HG03025 (cell line): ENCODE data around the gene LTO1.

Source experiments
- ATAC-seq: cut with Tn5 transposase; IDR thresholded peaks from one replicate; pipeline ENCODE4 v1.9.1; 2021; ENCODE audit warnings: mild to moderate bottlenecking, moderate library complexity; ENCODE audit not compliant: unreplicated experiment, low FRiP score

Gene LTO1, protein sequence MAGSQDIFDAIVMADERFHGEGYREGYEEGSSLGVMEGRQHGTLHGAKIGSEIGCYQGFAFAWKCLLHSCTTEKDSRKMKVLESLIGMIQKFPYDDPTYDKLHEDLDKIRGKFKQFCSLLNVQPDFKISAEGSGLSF

DNA sequence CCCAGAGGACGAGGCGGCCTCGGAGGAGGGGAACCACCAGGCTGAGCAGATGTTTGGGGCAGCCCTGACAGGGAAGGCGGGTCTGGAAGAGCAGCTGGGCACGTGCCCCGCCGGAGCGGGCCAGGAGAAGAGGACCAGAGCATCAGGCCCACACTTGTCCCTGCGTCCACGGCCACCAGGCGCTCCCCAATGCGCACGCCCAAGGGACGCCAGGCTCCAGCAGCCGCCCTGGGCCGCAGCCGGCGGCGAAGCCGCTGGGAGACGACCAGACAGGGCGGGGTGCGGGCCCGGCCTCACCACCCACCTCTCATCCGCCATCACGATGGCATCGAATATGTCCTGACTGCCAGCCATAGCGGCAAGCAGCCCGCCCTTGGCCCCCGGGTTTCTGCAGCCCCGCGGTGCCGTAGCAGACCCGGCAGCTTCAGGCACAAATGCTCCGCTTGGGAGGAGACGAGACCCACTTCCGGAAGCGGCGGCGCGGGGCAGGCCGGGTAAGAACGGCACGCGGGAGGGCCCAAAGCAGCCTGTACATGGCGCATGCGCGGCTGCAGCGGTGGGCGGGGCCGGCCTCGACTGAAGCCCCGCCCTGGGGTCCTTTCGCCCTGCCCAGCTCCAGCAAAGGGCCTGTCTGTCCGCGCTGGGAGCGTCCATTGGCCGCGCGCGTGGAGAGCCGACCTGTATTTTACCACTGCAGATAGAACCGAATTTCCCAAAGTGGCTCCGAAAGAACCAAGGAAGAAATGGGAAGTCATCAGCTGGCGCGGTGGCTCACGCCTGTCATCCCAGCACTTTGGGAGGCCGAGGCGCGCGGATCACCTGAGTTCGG lies at the start of gene LTO1:
Gene LTO1 (minus strand): TSS at position 468 of the 829 bp plus-strand sequence. CDS start 114 bp downstream, at position 354.
- peak; percentile 61 for ATAC-seq

DNA sequence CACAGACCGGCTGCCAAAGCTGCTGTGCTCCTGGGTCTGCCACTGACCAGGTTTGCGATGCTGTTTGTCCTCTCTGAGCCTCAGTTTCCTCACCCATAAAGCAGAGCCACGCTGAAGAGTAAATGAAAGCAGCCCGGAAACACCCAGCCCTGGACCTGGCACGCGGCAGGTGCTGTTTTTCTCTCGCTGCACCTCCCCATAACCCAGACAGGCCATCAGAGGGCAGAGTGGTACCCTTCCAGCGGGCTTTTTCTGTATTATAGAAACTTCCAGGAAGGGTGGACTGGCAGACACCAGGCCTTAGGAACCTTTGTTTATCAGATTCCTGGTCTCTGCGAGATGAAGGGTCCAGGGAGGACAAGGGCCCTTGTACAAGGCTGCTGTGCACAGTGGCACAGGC lies 46.6 kb upstream of the LTO1 start:
- ATAC-seq = no peak

DNA sequence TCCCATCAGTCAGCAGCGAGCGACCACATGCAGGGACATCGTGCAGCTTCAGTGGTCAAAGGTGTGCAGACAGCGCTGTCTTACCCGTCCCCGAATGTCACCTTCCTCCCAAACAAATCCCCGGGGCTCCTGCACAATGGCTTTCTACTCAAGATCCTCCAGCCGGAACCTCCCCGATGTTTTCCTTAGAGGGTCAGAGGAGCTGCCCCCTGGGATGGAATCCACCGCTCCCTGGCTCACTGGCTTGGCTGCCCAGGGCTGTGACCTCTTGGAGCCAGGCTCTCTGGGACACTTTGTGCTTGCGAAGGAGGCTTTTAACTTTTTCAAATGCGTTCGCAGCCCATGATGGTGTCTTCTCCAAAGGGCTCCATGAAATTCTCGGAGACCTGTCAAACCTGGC lies 46.0 kb upstream of the LTO1 start:
- no peak for ATAC-seq

DNA sequence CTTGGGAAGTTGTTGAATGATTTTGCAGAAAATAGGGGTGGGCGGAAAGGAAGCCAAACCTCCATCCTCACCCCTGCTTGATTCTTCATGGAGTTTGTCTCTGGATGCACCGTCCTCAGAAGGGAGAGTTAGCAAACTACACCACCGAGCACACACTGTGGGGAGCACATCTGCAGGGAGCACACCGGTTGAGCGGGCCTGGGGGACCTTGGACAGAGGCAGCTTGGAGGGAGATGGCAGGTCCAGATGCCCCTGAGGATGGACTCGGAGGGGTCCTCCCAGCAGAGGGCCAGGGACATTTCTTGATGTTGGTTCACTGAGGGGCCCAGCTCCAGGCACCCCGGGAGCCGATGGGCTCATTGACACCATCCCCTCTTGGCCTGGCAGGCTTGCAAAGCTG lies 43.8 kb upstream of the LTO1 start:
- no peak for ATAC-seq

DNA sequence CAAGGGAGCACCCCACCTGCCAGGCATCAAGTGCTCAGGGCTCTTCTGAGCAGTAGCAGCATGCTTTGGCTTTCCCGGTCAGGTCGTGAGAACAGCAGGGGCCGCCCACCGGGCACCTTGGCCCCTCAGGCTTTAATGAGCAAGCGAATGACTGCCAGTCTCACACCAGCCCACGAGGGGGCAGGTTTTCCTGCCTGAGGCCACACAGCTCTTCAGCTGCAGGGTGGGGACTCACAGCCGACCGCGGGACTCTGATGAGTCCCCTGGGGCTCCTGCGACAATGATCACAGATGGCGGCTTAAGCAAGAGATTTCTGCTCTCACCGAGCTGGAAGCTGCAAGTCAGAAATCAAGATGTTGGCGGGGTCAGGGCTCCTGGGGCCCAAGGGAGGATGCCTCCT lies 43.0 kb upstream of the LTO1 start:
- no peak for ATAC-seq

DNA sequence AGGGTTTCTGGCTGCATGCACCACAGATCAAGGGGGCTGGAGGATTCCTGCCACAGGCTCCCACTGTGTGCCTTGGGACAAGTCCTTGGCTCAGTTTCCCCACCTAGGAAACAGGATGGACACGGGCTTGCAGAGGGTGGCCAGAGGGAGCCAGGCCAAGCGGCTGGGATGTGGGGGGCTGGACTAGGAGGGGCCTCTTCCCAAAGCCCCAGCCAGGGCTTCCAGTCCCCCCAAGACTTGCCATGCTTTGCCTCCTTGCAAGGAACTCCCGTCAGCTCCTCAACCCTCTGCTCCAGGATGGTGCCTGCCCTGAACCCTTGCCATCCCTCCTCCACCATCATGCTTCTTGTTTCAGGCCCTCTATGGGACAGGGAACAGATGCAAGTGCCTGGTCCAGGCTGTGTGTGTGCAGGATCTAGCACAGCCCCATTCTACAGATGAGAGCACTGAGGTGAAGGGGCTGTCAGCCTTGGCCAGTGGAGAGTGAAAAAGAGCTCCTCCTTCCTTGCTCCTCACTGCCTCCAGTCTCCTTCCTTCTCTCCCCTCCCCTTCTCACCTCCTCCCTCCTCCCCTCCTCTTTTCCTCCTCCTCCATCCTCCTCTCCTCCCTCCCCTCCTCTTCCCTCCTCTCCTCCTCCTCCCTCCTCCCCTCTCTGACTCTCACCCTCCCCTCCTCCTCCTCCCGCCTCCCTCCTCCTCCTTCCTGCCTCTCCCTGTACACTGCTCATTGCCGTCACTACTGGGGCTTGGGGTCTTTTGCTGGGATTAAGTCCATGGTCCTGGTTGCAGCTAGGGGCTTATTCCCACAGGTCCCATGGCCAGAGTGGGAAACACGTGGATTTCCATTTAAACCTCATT lies 42.0 kb upstream of the LTO1 start:
- no peak for ATAC-seq

DNA sequence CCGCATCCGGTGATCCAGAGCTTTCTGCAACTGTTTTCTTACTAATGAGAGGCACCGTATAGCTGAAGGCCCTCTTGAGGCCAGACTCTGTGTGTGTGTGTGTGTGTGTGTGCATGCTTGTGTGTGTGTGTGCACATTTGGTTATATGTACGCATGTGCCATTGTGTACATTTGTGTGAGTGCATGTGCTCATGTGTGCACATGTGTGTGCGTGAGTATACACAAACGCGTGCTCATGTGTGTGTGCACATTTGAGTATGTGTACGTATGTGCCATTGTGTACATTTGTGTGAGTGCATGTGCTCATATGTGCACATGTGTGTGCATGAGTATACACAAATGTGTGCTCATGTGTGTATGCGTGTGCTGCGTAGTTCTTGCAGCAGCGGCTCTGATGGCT lies 40.9 kb upstream of the LTO1 start:
- no peak for ATAC-seq

DNA sequence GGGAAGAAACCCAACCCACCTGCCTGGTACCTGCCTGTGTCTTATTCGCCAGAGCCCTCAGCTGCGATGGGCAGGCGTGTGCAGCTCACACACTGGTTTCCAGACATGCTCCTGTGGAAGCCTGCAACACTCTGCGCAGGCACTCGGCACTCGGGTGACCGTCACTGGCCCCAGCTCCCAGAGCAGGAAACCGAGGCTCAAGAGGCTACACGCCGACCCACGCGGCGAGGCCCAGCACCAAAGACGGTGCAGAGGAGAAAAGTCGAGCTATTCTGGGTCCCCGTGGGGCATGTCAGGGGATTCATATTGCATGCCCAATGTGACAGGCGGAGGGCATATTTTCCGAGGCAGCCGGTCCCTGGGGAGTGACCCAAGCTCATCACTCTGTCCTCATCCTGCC lies 40.3 kb upstream of the LTO1 start:
- ATAC-seq = no peak

DNA sequence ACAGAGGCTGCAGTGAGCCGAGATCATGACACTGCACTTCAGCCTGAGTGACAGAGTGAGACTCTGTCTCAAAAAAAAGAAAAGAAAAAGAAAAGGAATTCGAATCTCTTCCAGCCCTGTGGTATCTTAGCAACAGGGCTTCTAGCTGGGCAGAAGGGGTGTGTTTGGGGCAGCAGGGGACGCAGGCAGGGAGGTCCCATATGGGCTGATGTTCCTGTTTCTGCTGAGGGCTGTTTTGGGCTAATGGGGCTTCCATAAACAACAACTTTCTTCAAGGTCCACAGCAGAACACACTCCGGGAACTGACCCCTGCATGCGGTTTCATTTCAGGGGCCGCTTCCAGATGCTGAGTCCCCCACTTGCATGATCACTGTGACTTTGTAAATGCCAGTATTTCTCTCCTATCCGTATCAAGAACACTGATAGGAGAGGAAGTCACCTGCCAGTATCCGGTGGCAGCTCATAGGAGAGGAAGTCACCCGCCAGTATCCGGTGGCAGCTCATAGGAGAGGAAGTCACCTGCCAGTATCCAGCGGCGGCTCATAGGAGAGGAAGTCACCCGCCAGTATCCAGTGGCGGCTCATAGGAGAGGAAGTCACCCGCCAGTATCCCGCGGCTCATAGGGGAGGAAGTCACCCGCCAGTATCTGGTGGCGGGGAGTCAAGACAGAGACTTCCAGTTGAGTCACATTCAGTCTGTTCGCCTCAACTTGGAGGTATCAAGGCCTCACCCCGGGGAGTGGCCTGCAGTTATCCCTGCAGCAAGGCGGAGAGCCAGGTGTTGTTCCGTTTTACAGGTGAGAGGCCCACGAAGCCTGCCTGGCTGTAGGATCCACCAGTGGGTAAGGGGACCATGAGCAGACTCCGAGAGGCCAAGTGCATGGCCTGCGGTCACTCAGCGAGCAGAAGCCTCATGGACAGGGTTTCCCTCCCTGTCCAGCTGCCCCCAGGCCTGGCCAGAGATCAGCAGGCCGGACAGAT lies 37.0 kb upstream of the LTO1 start:
- ATAC-seq = no peak

DNA sequence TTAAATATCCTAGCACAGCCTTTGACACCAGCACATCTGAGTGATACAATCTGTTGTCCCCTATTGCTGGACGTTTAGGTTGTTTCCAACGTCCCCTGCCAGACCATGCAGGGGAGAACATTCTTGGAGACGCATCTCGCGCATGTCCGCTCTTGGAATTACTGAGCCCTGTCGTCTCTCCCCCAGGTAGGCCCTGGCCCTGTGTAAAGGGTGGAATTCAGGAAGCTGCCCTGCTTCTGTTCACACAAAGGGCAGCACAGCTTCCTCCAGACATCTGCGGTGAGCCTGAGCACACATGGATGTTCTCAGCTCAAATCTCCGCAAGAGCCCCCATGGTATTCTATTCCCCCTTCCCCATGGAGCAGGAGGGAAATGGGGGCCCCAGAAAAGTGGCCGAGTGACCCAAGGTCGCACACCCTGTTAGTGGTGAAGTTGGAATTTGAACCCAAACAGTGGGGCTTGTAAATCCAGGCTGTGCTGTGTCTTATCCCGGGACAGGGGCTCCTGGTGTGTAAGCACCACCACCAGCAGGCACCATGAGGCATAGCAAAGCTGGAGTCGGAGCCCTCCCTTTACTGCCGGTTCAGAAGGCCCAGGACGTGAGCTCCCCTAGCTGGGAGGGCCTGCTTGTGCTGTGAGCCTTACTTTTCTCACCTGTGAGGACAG lies 33.7 kb upstream of the LTO1 start:
- no peak for ATAC-seq

DNA sequence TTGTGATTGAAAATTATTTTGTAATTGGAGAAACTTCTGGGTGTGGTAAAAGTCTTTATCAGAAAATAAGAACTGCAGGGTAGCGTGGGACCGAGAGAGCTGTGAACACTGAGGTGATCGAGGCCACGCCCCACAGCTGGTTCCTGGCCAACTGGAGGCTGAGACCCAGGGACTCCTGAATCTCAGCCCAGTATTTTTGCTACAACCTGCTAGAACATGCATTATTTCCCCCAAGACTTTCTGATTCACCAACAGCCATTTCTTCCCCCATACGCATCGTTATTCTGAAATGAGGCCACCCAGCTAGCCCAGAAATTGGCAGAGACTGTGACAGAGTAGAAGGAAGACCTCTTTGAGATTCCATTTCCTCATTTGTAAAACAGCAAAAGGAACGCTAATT lies 32.0 kb upstream of the LTO1 start:
- no peak for ATAC-seq

DNA sequence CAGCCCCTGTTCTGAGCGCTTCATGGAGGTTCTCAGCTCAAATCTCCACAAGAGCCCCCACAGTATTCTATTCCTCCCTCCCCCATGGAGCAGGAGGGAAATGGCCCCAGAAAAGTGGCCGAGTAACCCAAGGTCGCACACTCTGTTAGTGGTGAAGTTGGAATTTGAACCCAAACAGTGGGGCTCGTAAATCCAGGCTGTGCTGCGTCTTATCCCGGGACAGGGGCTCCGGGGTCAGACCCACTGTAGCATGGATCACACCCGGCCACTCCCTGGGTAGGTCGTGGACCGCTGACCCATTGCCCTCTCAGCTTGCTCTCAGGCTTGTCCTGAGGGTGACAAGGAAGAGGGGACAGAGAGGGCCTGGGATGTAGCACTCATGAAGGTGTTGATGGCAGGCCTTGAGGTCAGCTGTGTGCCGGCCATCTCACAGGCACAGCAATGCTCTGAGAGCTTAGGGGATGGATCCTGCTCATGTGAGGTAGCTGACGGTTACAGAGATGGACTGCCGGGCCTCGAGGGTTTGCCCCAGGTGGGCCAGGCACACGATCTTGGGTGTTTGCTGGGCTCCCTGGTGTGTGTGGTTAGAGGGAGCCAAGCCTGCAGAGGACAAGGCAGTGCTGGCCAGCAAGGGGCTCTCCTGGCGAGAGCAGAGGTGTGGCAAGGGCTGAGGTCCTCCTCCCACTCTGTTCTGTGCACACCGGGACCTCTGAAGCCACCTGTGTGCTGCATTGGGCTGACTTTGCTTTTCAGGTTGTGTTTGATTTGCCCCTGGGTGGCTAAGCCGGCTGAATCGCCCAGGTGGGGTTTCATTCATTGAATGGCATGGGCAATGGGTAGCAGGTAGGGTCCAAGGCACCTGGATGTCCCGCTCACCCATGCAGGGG lies 31.0 kb upstream of the LTO1 start:
- ATAC-seq = no peak

DNA sequence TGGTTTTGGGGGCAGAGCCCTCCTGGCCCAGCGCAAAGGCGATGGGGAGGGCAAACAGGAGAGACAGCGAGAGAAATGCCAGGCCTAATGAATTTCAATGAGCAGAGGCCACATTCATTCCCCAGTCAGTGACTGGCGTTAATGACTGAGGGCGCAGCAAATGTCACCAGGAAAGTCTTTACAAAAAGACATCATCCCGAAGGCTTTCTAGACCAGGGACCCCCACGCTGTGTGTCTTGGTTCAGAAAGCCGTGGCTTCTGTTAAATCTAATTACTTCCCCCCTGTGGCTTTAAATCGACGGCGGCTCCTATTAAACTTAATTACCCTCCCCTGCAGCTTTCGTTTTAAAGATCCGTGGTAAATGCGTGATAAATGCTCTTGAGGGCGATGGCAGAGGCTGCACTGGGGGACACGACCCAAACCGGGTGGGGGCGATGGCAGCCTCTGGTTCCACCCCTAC lies 30.2 kb upstream of the LTO1 start:
- no peak for ATAC-seq

DNA sequence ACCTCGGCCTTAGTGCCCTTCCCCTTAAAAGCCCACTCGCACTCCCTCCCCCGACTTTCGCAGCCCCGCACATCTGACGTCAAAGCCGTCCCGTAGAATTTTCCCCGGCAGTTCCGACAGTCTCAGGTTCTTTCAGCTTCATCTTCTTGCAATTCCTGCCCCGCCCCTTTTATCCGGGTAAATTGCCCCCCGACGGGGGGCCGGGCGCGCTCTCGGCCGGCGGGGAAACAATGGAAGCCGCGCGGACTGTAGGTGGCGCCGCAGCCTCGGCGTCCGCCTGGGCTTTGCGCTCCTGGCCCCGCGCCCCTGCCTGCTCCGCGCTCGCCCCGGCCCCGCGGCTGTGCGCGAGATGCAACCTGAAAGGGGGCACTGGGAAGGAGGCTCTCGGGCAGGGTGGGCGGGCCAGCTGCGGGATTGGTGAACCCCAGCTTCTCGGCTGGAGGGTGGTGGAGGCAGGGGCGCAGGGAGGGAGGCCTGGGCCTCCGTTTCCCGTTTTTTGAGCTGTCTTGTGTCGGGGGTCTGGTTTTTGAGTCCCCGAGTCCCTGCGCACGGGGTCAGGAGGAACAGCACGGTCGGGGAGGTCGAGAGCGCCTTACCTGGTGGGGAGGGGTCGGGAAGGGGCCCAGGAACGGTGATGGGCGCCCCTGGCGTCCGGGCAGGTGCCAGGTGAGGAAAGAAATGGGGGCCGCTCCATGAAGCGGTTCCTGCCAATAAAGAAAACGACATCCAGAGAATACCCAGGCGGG lies 29.5 kb upstream of the LTO1 start:
- ATAC-seq = no peak

DNA sequence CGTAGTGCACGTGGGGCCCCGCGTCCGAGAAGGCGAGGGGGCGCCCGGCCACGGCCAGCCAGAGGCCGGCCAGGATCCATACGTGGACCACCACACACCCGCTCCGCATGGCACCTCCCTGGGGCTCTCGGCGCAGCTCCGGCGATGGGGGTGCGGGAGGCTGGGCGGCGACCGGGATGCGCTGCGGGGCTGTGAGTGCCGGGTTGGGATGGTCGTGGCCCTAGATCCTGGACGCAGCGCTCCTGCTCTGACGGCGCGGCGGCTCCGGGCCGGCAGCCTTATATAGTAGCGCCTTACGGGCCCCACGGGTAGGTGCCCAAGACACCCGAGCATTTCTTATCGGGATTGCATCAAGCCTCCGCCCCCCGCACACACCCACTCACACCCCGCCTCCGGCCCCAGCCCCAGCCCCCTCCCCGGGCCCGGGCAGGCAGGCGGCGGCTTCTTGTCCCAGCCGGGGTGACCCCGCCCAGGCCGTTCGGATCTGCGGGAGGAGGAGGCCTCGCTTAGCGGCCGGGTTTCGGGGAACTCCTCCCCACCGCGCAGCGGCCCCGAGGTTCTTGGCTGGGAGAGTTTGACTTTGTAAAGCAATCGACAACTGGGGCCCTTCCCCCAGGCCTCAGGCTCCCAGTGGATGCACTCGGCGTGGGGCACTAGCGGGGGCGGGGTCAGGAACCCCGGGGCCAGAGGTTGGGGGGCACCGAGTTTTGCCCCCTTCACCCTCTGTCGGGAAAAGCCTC lies 28.8 kb upstream of the LTO1 start, which contains the start of gene FGF19:
Gene FGF19 (minus strand): TSS at position 255 of the 740 bp plus-strand sequence. CDS start 146 bp downstream, at position 109.
- ATAC-seq = no peak

DNA sequence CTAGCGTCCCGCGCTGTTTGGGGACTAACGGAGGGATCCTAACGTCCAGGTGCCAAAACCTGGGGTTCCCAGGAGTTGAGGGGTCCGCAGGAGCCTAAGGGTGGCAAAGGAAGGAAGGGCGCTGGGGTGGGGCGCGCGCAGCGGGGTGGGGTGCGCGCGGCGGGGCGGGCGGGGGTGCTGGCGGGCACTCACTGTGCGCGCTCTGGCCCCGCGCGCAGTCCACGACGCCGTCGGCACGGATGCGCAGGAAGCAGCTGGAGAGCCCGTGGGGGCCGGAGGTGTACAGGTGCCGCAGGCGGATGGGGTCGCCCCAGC lies 28.3 kb upstream of the LTO1 start:
- no peak for ATAC-seq

DNA sequence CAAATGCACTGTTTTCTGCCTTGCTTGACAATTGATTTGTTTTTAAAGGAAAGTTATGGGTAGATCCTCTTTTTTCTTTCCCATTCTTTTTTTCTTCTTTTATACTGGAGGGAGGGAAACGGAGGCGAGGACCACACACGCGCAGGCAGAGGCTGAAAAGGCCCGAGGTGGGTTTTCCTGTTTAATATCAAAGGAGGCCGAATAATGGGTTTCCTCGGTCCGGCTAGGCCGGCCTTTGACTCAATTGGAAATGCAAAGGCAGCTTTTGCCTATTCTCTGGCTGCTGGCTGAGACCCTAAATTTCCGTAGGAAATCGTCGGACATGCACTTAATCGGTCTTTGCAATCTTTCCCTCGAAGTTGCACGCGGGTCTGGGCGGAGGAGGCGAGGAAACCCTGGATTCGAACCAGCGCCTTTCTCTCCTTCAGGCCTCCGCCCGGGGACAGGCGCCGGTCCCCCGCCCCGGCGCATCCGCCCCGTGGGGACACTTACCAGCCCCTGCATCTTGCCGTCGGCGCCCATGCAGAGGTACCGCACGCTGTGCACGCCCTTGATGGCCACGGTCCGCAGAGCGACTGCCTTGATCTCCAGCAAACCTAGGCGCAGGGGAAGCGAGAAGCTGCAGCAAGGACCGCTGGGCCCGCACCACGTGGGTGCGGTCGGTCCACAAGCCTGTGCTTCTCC lies 27.8 kb upstream of the LTO1 start:
- no peak for ATAC-seq
